Neural cell (in vitro differentiated cells): ENCODE data around the gene MDM4.

Source experiments
- CTCF ChIP-seq: fragments of 450-650 bp; IDR thresholded peaks from 2 replicates; pipeline ENCODE4 v1.5.1; 2014; ENCODE audit warnings: antibody characterized with exemption, mild to moderate bottlenecking, moderate library complexity; ENCODE audit not compliant: poor library complexity, severe bottlenecking
- EP300 ChIP-seq: fragments of 450-650 bp; conservative IDR thresholded peaks from 2 replicates; pipeline ENCODE4 v1.6.1; 2014; ENCODE audit warnings: antibody characterized with exemption, mild to moderate bottlenecking, moderate library complexity; ENCODE audit not compliant: poor library complexity, severe bottlenecking
- EZH2 ChIP-seq: fragments of 200-600, 300-800 bp; shearing (Covaris generic), sonication (generic); IDR thresholded peaks from 2 replicates; pipeline ENCODE4 v1.6.1; 2014; ENCODE audit warnings: antibody characterized with exemption, low read length, borderline replicate concordance, mild to moderate bottlenecking; ENCODE audit not compliant: insufficient read depth, poor library complexity, severe bottlenecking
- POLR2AphosphoS5 ChIP-seq: IDR thresholded peaks from 2 replicates; pipeline ENCODE4 v1.6.1; 2012
- RAD21 ChIP-seq: fragments of 450-650 bp; conservative IDR thresholded peaks from 2 replicates; pipeline ENCODE4 v1.6.1; 2014; ENCODE audit warnings: antibody characterized with exemption, mild to moderate bottlenecking, moderate library complexity
- REST ChIP-seq: IDR thresholded peaks from 2 replicates; pipeline ENCODE4 v1.6.1; 2012; ENCODE audit warnings: borderline replicate concordance
- SMC3 ChIP-seq: fragments of 450-650 bp; conservative IDR thresholded peaks from 2 replicates; pipeline ENCODE4 v1.6.1; 2014; ENCODE audit warnings: antibody characterized with exemption, mild to moderate bottlenecking, moderate library complexity; ENCODE audit not compliant: poor library complexity
- TAF1 ChIP-seq: IDR thresholded peaks from 2 replicates; pipeline ENCODE4 v1.6.1; 2012; ENCODE audit warnings: low read depth

- TF ChIP-seq CTCF: no peak
- TF ChIP-seq EP300: no peak
- TF ChIP-seq SMC3: no peak
- TF ChIP-seq EZH2: no peak
- no peak for TF ChIP-seq POLR2AphosphoS5
- TF ChIP-seq REST: no peak
- no peak for TF ChIP-seq RAD21
- TF ChIP-seq TAF1: no peak
These were observed 3.0 kb upstream of the MDM4 start for GRCh38 chr1:204513117-204513716.
